Measurements from ENCODE around the gene MBTPS2. TPM values are rescaled to one million over a fixed set of nuclear protein-coding genes. Genes with fewer than 3 reads are reported as not detected.
A peak's percentile ranks its signal among the peaks of the same experiment; 100 is the strongest.

The MBTPS2 gene
- total and polyA plus RNA-seq, 9 of the 15 experiments (the other 6 are each of a cell fraction or from before 2014, with no cell fraction given) = 2.3 to 18.7 (median 4.0) TPM

DNA sequence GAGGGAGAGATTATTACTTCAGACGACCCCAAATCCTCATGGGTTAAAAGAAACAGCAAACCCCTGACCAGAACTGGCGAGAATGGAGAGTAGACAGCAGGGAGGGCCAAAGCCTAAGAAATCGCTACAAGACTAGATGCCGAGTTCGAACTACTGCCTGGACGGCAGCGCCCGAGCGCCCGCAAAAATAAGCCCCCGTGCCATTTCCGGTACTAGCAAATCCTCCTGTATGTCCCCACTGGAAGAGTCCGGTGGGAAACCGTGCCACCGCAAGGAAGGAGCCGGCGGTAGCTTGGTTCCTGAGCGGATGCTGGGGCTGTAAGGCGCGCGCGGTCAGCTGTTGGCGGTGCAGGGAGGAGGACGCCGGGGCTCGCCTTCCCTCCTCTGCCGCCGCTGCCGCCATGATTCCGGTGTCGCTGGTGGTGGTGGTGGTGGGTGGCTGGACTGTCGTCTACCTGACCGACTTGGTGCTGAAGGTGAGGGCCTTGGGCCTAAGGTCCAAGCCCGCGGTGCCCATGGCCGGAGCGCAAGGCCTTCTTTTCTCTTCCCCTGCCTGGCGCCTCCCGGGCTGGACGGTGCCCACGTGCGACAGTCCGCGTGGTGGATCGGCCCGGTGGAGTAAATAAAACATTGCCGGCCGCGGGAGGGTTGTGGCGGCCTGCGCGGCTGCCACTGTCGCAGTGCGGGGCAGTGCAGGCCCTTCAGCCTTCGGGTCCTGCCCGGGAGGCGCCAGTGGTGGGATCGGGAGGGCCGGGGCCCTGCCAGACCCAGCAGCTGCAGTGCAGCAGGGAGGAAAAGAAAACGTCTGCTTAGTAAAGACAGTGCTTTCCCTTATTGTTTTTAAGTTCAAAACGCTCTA is at the start of gene MBTPS2 (continued):
- peak; percentile 91 for TF ChIP-seq DIDO1 (tag; IDR thresholded peaks at IDR 0.05; ENCODE audit: low read depth)
- peak; percentile 76 for TF ChIP-seq NCOA6 (IDR thresholded peaks at IDR 0.05)
- TF ChIP-seq, protein P1, sequence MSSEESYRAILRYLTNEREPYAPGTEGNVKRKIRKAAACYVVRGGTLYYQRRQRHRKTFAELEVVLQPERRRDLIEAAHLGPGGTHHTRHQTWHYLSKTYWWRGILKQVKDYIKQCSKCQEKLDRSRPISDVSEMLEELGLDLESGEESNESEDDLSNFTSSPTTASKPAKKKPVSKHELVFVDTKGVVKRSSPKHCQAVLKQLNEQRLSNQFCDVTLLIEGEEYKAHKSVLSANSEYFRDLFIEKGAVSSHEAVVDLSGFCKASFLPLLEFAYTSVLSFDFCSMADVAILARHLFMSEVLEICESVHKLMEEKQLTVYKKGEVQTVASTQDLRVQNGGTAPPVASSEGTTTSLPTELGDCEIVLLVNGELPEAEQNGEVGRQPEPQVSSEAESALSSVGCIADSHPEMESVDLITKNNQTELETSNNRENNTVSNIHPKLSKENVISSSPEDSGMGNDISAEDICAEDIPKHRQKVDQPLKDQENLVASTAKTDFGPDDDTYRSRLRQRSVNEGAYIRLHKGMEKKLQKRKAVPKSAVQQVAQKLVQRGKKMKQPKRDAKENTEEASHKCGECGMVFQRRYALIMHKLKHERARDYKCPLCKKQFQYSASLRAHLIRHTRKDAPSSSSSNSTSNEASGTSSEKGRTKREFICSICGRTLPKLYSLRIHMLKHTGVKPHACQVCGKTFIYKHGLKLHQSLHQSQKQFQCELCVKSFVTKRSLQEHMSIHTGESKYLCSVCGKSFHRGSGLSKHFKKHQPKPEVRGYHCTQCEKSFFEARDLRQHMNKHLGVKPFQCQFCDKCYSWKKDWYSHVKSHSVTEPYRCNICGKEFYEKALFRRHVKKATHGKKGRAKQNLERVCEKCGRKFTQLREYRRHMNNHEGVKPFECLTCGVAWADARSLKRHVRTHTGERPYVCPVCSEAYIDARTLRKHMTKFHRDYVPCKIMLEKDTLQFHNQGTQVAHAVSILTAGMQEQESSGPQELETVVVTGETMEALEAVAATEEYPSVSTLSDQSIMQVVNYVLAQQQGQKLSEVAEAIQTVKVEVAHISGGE (CRISPR knock-in tag; IDR thresholded peaks at IDR 0.05) = peak; percentile 97 to 100 (median 98)
- no peak for TF ChIP-seq ZNF699 (CRISPR knock-in tag; IDR thresholded peaks at IDR 0.05; ENCODE audit: insufficient replicate concordance)
- TF ChIP-seq, protein P2, sequence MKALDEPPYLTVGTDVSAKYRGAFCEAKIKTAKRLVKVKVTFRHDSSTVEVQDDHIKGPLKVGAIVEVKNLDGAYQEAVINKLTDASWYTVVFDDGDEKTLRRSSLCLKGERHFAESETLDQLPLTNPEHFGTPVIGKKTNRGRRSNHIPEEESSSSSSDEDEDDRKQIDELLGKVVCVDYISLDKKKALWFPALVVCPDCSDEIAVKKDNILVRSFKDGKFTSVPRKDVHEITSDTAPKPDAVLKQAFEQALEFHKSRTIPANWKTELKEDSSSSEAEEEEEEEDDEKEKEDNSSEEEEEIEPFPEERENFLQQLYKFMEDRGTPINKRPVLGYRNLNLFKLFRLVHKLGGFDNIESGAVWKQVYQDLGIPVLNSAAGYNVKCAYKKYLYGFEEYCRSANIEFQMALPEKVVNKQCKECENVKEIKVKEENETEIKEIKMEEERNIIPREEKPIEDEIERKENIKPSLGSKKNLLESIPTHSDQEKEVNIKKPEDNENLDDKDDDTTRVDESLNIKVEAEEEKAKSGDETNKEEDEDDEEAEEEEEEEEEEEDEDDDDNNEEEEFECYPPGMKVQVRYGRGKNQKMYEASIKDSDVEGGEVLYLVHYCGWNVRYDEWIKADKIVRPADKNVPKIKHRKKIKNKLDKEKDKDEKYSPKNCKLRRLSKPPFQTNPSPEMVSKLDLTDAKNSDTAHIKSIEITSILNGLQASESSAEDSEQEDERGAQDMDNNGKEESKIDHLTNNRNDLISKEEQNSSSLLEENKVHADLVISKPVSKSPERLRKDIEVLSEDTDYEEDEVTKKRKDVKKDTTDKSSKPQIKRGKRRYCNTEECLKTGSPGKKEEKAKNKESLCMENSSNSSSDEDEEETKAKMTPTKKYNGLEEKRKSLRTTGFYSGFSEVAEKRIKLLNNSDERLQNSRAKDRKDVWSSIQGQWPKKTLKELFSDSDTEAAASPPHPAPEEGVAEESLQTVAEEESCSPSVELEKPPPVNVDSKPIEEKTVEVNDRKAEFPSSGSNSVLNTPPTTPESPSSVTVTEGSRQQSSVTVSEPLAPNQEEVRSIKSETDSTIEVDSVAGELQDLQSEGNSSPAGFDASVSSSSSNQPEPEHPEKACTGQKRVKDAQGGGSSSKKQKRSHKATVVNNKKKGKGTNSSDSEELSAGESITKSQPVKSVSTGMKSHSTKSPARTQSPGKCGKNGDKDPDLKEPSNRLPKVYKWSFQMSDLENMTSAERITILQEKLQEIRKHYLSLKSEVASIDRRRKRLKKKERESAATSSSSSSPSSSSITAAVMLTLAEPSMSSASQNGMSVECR (CRISPR knock-in tag; IDR thresholded peaks at IDR 0.05) = peak; percentile 83
- no peak for TF ChIP-seq MCM5 (IDR thresholded peaks at IDR 0.05; ENCODE audit: low read depth)
- TF ChIP-seq ETS2 (tag; IDR thresholded peaks at IDR 0.05; ENCODE audit: borderline replicate concordance, poor library complexity, severe bottlenecking) = no peak
- no peak for TF ChIP-seq TAL1 (IDR thresholded peaks at IDR 0.05)
- TF ChIP-seq, protein P3, sequence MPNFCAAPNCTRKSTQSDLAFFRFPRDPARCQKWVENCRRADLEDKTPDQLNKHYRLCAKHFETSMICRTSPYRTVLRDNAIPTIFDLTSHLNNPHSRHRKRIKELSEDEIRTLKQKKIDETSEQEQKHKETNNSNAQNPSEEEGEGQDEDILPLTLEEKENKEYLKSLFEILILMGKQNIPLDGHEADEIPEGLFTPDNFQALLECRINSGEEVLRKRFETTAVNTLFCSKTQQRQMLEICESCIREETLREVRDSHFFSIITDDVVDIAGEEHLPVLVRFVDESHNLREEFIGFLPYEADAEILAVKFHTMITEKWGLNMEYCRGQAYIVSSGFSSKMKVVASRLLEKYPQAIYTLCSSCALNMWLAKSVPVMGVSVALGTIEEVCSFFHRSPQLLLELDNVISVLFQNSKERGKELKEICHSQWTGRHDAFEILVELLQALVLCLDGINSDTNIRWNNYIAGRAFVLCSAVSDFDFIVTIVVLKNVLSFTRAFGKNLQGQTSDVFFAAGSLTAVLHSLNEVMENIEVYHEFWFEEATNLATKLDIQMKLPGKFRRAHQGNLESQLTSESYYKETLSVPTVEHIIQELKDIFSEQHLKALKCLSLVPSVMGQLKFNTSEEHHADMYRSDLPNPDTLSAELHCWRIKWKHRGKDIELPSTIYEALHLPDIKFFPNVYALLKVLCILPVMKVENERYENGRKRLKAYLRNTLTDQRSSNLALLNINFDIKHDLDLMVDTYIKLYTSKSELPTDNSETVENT (CRISPR knock-in tag; IDR thresholded peaks at IDR 0.05) = no peak
- no peak for TF ChIP-seq ZNF695 (CRISPR knock-in tag; IDR thresholded peaks at IDR 0.05)
- TF ChIP-seq, protein P4, sequence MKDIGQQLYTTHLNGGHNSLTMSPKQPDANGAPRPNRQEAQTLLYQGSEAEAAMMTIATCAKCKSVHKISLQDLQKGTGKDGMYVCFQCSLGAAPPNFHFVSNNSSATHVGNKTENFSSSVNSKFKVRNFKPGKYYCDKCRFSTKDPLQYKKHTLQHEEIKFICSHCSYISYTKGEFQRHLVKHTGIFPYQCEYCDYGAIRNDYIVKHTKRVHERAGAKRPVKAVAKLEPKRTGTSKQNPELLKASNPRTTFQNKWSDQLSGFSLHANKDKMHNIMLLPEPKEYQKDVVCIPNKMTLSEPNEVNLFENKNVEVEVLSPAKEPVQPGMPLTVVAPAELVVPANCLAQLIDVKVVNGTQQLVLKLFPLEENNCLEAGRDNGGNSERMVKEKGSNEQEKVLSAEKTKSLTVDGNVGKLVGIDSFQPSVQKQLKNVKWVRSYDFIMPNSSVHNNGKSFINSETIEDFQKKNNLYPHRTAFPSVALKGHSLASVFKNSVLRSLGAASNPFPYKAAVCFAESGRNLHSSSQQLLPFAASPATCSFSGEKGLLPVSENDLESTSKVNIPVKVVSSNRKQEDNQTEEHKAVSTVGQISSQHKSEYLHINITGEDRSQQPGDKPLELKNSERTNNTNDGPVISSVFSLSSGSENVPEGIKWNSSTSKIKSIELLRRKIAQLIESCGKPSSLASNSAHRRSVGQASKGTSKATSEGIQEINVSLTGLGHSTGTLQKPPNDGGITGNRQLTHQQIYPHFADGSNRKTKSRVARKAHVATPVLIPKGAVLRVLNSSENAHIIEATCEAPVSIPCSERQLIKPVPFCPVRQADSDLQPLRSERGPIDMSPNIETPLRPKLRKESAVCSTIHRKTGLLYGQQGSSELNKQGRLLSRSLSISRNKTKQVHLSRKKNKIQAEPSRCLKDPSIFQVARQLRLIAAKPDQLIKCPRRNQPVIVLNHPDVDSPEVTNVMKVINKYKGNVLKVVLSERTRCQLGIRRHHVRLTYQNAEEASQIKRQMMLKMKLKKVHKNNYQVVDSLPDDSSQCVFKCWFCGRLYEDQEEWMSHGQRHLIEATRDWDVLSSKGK (CRISPR knock-in tag; IDR thresholded peaks at IDR 0.05) = no peak

Data from K562 (cell line).